HFFc6 (cell line): ENCODE measurements around the gene TLR6. TPM values are rescaled to one million over a fixed set of nuclear protein-coding genes. Genes with fewer than 3 reads are reported as not detected.

ENCODE experiments used
- DNase-seq: peaks from one replicate; pipeline ENCODE4 v3.0.0-alpha.2; 2018
- H3K27ac Mint-ChIP-seq: 2 replicates; pipeline ENCODE4 v1.8.0; 2020; ENCODE audit warnings: mild to moderate bottlenecking, mixed read lengths
- H3K27me3 Mint-ChIP-seq: 2 replicates; pipeline ENCODE4 v1.8.0; 2021; ENCODE audit warnings: mild to moderate bottlenecking, moderate library complexity, mixed read lengths; ENCODE audit not compliant: insufficient read depth
- H3K36me3 Mint-ChIP-seq: 2 replicates; pipeline ENCODE4 v1.8.0; 2021; ENCODE audit warnings: low read depth, mixed read lengths
- H3K4me1 Mint-ChIP-seq: 2 replicates; pipeline ENCODE4 v1.8.0; 2020; ENCODE audit warnings: low read depth, mixed read lengths
- H3K4me3 Mint-ChIP-seq: 2 replicates; pipeline ENCODE4 v1.8.0; 2020; ENCODE audit warnings: mild to moderate bottlenecking, moderate library complexity, mixed read lengths
- H3K9me3 Mint-ChIP-seq: 2 replicates; pipeline ENCODE4 v1.8.0; 2020; ENCODE audit warnings: mild to moderate bottlenecking, mixed read lengths
- total RNA-seq, 6 experiments: library from RNA; stranded (reverse); fragmentation: NEBNext Ultra II Directional; extraction: Animal tissue kit (Norgen Biotek cat#: 25700); gene quantifications; 2 replicates in 1 of 6; 3 replicates in 5 of 6; pipeline ENCODE4 v1.2.3, GENCODE V29; 2021
- TF ChIP-seq, protein P1 (sequence below): fragments of 200-600 bp; sonication (generic); IDR thresholded peaks from 2 replicates; pipeline ENCODE4 v1.5.0; 2021; ENCODE audit warnings: antibody characterized with exemption, mild to moderate bottlenecking

Gene TLR6
- total RNA-seq, 6 experiments from 2014 or later = 0.76 to 1.3 (median 0.97) TPM

DNA sequence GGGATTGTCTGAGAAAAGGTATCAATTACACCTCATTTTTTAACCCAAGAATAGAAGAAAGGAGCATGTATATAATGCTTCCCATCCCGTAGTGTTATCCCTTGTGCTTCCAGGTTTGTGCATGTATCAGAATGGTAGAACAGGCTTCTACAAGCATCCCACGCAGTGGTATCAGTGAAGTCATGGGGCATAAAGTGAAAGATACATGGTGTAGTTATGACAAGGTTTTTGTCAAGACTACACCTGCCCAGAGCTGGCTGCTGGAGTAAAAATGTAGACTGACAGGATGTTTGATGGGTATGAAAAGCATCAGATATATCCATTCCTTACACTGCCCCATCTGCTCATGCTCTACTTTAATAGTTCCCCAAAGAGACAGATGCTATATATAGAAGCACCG, 61.5 kb downstream of the TLR6 start:
- no peaks in the 10 kb centered on the region for H3K9me3 Mint-ChIP-seq
- no peaks in the 10 kb centered on the region for H3K36me3 Mint-ChIP-seq
- H3K4me1 Mint-ChIP-seq = no peaks in the 10 kb centered on the region
- peaks cover 24% of the 10 kb centered on the region for H3K27me3 Mint-ChIP-seq
- H3K4me3 Mint-ChIP-seq = no peak overlapping the region
- no peak for DNase-seq
- no peak overlapping the region for H3K27ac Mint-ChIP-seq
- TF ChIP-seq, protein P1, sequence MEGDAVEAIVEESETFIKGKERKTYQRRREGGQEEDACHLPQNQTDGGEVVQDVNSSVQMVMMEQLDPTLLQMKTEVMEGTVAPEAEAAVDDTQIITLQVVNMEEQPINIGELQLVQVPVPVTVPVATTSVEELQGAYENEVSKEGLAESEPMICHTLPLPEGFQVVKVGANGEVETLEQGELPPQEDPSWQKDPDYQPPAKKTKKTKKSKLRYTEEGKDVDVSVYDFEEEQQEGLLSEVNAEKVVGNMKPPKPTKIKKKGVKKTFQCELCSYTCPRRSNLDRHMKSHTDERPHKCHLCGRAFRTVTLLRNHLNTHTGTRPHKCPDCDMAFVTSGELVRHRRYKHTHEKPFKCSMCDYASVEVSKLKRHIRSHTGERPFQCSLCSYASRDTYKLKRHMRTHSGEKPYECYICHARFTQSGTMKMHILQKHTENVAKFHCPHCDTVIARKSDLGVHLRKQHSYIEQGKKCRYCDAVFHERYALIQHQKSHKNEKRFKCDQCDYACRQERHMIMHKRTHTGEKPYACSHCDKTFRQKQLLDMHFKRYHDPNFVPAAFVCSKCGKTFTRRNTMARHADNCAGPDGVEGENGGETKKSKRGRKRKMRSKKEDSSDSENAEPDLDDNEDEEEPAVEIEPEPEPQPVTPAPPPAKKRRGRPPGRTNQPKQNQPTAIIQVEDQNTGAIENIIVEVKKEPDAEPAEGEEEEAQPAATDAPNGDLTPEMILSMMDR = no peak

DNA sequence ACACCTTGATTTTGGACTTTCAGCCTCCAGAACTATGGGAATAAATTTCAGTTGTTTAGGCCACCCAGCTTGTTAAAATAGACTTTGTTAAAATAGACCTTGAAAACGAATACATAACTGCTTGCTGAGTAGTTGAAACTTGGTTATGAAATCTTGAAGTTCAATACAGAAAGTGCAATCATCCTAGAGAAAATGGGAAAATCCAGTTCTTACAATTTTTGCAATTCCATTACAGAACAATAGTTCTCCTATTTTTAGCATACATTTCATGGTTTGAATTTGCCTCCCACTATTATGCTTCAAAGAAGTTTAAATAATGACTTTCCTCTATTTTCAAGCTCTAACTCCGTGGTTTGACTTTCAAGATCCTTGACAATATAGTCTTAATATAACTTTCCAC, 62.6 kb downstream of the TLR6 start:
- H3K9me3 Mint-ChIP-seq = no peaks in the 10 kb centered on the region
- no peak overlapping the region for H3K27ac Mint-ChIP-seq
- H3K4me3 Mint-ChIP-seq = no peak overlapping the region
- H3K36me3 Mint-ChIP-seq = no peaks in the 10 kb centered on the region
- TF ChIP-seq, protein P1 = no peak
- no peaks in the 10 kb centered on the region for H3K4me1 Mint-ChIP-seq
- no peak for DNase-seq
- H3K27me3 Mint-ChIP-seq = peaks cover 26% of the 10 kb centered on the region

DNA sequence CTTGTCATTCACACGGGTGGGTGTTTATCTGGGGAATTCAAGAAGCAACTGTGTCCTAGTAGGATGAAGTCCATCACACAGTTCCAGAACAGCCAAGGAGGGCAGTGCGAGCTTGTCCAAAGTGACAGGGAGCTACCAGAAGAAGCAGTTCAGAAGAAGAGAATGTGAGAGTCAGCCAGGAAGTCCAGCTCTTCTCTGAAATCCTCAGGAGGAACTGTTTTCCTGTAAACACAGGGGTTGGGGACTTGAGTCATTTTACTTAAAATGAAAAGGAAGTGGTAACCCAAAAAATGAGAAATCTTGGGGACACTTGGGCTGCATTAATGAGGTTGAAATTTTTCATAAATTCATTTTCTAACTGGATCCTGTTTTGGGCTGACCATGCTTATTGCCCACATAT, 65.6 kb downstream of the TLR6 start:
- no peak for DNase-seq
- TF ChIP-seq, protein P1 = no peak
- Mint-ChIP-seq H3K9me3 (no peaks in the 10 kb centered on the region), H3K4me1 (no peaks in the 10 kb centered on the region), H3K4me3 (no peak overlapping the region), H3K27ac (no peak overlapping the region), H3K27me3 (peaks cover 23% of the 10 kb centered on the region), H3K36me3 (no peaks in the 10 kb centered on the region)

DNA sequence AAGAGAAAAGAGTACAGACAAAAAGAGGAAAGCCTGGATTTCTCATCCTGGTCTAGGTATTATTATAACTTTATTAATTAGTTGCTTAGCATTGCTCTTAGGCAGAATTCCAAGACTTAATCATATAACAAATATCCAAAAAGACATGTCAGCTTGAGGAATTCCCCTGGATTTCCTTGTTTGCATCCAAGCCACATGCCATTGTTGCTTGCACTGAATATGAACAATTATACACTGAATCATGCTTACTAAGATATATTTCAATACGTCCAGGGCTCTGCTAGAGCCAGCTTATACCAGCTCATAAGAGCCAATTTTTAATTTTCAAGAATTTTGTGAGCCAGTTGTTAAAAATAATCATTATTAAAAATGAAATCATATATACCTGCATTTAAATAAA, 68.3 kb downstream of the TLR6 start:
- Mint-ChIP-seq H3K27ac (no peak overlapping the region), H3K9me3 (no peaks in the 10 kb centered on the region), H3K36me3 (no peaks in the 10 kb centered on the region), H3K4me1 (no peaks in the 10 kb centered on the region), H3K27me3 (peaks cover 24% of the 10 kb centered on the region), H3K4me3 (no peak overlapping the region)
- TF ChIP-seq, protein P1 = no peak
- DNase-seq = no peak

DNA sequence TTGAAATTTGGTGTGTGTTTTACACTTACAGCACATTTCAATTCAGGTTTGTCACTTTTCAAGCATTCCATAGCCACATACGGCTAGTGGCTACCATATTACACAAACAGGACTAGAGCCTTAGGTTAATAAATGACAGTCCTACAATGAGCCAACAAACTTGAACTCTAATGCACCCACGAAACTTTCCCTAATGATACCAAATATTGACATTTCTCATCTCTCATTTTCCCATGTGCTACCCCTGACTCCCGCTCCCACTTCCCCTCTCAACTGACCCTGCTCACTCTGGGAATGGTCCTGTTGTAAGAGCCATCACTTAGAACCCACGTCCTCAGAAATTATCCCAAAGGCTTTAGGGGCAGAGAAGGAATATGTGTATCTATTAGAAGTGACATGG, 68.9 kb downstream of the TLR6 start:
- Mint-ChIP-seq H3K36me3 (no peaks in the 10 kb centered on the region), H3K4me3 (no peak overlapping the region), H3K9me3 (no peaks in the 10 kb centered on the region), H3K27me3 (peaks cover 24% of the 10 kb centered on the region), H3K4me1 (no peaks in the 10 kb centered on the region), H3K27ac (no peak overlapping the region)
- no peak for DNase-seq
- TF ChIP-seq, protein P1 = no peak

DNA sequence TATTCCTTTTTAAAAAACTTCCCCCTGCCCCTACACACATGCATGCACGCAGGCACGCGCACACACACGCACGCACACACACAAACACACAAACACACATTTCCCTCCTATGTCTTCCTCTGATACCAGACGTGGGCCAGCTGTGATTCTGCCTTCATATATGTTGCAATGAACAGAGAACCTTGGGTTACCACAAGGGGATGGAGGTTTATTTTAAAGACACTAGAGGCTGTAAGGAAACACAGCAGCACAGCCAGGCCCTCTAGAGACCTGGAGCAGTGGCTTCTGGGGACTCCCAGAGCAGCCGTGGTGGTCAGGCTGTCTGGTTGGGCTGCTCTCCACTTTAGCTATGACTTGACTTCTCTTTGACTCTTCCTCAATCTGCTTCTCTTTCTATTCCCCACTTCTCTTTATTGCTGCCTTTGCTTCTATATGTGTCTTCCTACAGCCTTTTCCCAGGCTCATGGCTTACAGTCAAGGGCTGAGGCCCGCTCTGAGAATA, 70.7 kb downstream of the TLR6 start:
- TF ChIP-seq, protein P1 = no peak
- no peak overlapping the region for H3K27ac Mint-ChIP-seq
- peaks cover 20% of the 10 kb centered on the region for H3K27me3 Mint-ChIP-seq
- H3K4me1 Mint-ChIP-seq = no peaks in the 10 kb centered on the region
- no peaks in the 10 kb centered on the region for H3K9me3 Mint-ChIP-seq
- no peaks in the 10 kb centered on the region for H3K36me3 Mint-ChIP-seq
- DNase-seq = no peak
- no peak overlapping the region for H3K4me3 Mint-ChIP-seq
